NCI-H1105 (cell line): Measurements from ENCODE around the gene GCM1.
"Not testable (repeated sequence)": the region's sequence is repeated elsewhere in the genome, so short reads cannot be mapped to it uniquely, and the experiment has no call there.

ENCODE experiments used
- DNase-seq: peaks from one replicate; lab custom pipeline; 2025; lab: John Stamatoyannopoulos, UW

Gene GCM1

GRCh38 chr6:53148684-53149083, at the start of gene GCM1:
Gene GCM1 (minus strand): TSS chr6:53148841. CDS start chr6:53145632, 3,209 bp downstream.
- DNase-seq: no peak

- no peak for DNase-seq
Measured at GRCh38 chr6:53197553-53197952, 48.9 kb upstream of the GCM1 start.

- DNase-seq: no peak
Measured at GRCh38 chr6:53195048-53195447, 46.4 kb upstream of the GCM1 start.

GRCh38 chr6:53192682-53193188, 44.1 kb upstream of the GCM1 start:
- peak; percentile 38 for DNase-seq

GRCh38 chr6:53189554-53189953, 40.9 kb upstream of the GCM1 start:
- DNase-seq: no peak

GRCh38 chr6:53188833-53189232, 40.2 kb upstream of the GCM1 start:
- no peak for DNase-seq

- no peak for DNase-seq
Measured at GRCh38 chr6:53180678-53181077, 32.0 kb upstream of the GCM1 start.

- DNase-seq: peak; percentile 89
Measured at GRCh38 chr6:53179961-53180651, 31.5 kb upstream of the GCM1 start.

GRCh38 chr6:53178837-53179432, 30.3 kb upstream of the GCM1 start:
- no peak for DNase-seq

- no peak for DNase-seq
Measured at GRCh38 chr6:53175027-53175426, 26.4 kb upstream of the GCM1 start.

- no peak for DNase-seq
Measured at GRCh38 chr6:53172468-53172803, 23.8 kb upstream of the GCM1 start.

- peak; percentile 53 for DNase-seq
Measured at GRCh38 chr6:53171605-53172467, 23.2 kb upstream of the GCM1 start.

- DNase-seq: no peak
Measured at GRCh38 chr6:53168516-53169267, 20.1 kb upstream of the GCM1 start.

GRCh38 chr6:53165293-53165692, 16.7 kb upstream of the GCM1 start:
- DNase-seq: no peak

- DNase-seq: no peak
Measured at GRCh38 chr6:53162606-53163005, 14.0 kb upstream of the GCM1 start.

GRCh38 chr6:53161481-53162009, 12.9 kb upstream of the GCM1 start:
- no peak for DNase-seq

GRCh38 chr6:53159558-53159957, 10.9 kb upstream of the GCM1 start:
- DNase-seq: no peak

- not testable (repeated sequence) for DNase-seq
Measured at GRCh38 chr6:53158076-53158475, 9.4 kb upstream of the GCM1 start.

- not testable (repeated sequence) for DNase-seq
Measured at GRCh38 chr6:53155279-53155678, 6.6 kb upstream of the GCM1 start.

GRCh38 chr6:53154794-53155193, 6.2 kb upstream of the GCM1 start:
- no peak for DNase-seq

- DNase-seq: no peak
Measured at GRCh38 chr6:53154071-53154470, 5.4 kb upstream of the GCM1 start.

- no peak for DNase-seq
Measured at GRCh38 chr6:53152576-53152975, 3.9 kb upstream of the GCM1 start.
